ENCODE measurements around the gene CADM2. TPM values are rescaled to one million over a fixed set of nuclear protein-coding genes. Genes with fewer than 3 reads are reported as not detected.

Gene CADM2
- total RNA-seq, 1 experiment from 2014 or later, result 10.9 TPM

- H3K18ac ChIP-seq (ENCODE audit: insufficient read length, low read depth, low read length), result no peak overlapping the region
- TF ChIP-seq, protein P1, sequence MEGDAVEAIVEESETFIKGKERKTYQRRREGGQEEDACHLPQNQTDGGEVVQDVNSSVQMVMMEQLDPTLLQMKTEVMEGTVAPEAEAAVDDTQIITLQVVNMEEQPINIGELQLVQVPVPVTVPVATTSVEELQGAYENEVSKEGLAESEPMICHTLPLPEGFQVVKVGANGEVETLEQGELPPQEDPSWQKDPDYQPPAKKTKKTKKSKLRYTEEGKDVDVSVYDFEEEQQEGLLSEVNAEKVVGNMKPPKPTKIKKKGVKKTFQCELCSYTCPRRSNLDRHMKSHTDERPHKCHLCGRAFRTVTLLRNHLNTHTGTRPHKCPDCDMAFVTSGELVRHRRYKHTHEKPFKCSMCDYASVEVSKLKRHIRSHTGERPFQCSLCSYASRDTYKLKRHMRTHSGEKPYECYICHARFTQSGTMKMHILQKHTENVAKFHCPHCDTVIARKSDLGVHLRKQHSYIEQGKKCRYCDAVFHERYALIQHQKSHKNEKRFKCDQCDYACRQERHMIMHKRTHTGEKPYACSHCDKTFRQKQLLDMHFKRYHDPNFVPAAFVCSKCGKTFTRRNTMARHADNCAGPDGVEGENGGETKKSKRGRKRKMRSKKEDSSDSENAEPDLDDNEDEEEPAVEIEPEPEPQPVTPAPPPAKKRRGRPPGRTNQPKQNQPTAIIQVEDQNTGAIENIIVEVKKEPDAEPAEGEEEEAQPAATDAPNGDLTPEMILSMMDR (conservative IDR thresholded peaks at IDR 0.05), result no peak
- no peaks in the 10 kb centered on the region for H4K20me1 ChIP-seq (ENCODE audit: control insufficient read depth, insufficient read depth, insufficient read length)
- no peaks in the 10 kb centered on the region for H3K79me2 ChIP-seq (ENCODE audit: insufficient read depth, low read length)
- H3K27ac ChIP-seq (ENCODE audit: insufficient read length, low read depth, low read length), result no peak overlapping the region
- Mint-ChIP-seq H3K4me3 (no peak overlapping the region), H3K27me3 (ENCODE audit: low read depth) (peaks cover 19% of the 10 kb centered on the region), H3K27ac (no peak overlapping the region), H3K4me1 (peaks cover 0 to 8% of the 10 kb centered on the region in 2 experiments; a peak in 2 of 4 replicates), H3K36me3 (ENCODE audit: insufficient read depth in 1 of 3, low read depth in 3 of 3) (no peaks in the 10 kb centered on the region), H3K9me3 (no peaks in the 10 kb centered on the region)
- no peak overlapping the region for H4K5ac ChIP-seq (ENCODE audit: insufficient read length, low read depth, low read length)
- no peak overlapping the region for H2BK12ac ChIP-seq (ENCODE audit: insufficient read length, low read depth, low read length)
- H2AFZ ChIP-seq (ENCODE audit: low read length), result no peak overlapping the region
- no peak overlapping the region for H3K56ac ChIP-seq (ENCODE audit: insufficient read length, low read depth, low read length)
- H3K9ac ChIP-seq (ENCODE audit: extremely low read depth, insufficient read length, low read length), result no peak overlapping the region
- H4K91ac ChIP-seq (ENCODE audit: insufficient read length, low read depth, low read length), result no peak overlapping the region
- no peaks in the 10 kb centered on the region for H3K79me1 ChIP-seq (ENCODE audit: insufficient read depth, low read depth, low read length, poor library complexity, severe bottlenecking)
- no peak overlapping the region for H3T11ph ChIP-seq (ENCODE audit: low read length)
- no peaks in the 10 kb centered on the region for H3K23me2 ChIP-seq (ENCODE audit: insufficient read length, low read depth, low read length, poor library complexity, severe bottlenecking)
- H2BK20ac ChIP-seq (ENCODE audit: low read depth, low read length, poor library complexity, severe bottlenecking), result no peak overlapping the region
- no peak overlapping the region for H4K8ac ChIP-seq (replicated peaks; ENCODE audit: insufficient read length, low read depth, low read length)
- no peak overlapping the region for H2BK15ac ChIP-seq (ENCODE audit: low read depth, low read length)
- no peaks in the 10 kb centered on the region for H3K4me1 ChIP-seq (ENCODE audit: insufficient read depth, low read length)
- H3K27me3 ChIP-seq (ENCODE audit: insufficient read depth, low read length), result no peaks in the 10 kb centered on the region
- H3K4ac ChIP-seq (ENCODE audit: low read depth, low read length), result no peak overlapping the region
- H2AK5ac ChIP-seq (ENCODE audit: insufficient read length, low read length), result no peak overlapping the region
- no peaks in the 10 kb centered on the region for H3K9me3 ChIP-seq (ENCODE audit: control insufficient read depth, low read depth, low read length)
- no peak overlapping the region for H3K4me2 ChIP-seq (ENCODE audit: insufficient read depth, insufficient read length, low read length)
- no CpG with 5 or more reads among the region's 1 CpG for WGBS (ENCODE audit: extremely low coverage, insufficient read length, low lambda C conversion rate)
- no peak overlapping the region for H3K14ac ChIP-seq (ENCODE audit: insufficient read depth, low read length)
- H2BK5ac ChIP-seq (ENCODE audit: insufficient read length, low read length), result no peak overlapping the region
- H3K23ac ChIP-seq (ENCODE audit: insufficient read length, low read depth, low read length), result no peak overlapping the region
- DNase-seq, result no peak
- H2BK120ac ChIP-seq (ENCODE audit: low read depth, low read length, poor library complexity, severe bottlenecking), result no peak overlapping the region
Observed at GRCh38 chr3:85603378-85603777, 644.6 kb downstream of the CADM2 start.

Measured in H9 (cell line).